ENCODE results near the gene CLCN5.

DNA sequence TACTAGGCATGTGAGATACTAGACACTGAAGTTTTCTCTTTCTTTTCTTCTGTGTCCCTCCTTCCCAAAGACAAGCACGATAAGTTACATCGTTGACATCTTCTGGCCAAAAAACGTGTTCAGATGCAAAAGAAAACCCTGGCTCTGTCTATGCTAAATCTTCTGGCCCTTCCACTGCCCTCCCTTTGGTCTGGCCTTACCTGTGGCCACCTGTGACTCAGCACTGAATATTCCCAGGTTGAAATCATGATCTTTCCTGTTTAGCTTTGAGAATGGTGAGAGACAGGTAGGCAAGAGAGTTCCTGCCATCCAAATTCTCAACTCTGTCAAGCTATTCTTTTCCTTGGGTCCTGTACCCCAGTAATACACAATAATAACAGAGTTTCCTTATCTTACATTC is 12.3 kb downstream of the CLCN5 start:
- TF ChIP-seq EZH2phosphoT487 (IDR thresholded peaks at IDR 0.05; ENCODE audit: insufficient read depth, low read depth) (no peak), EZH2 (IDR thresholded peaks at IDR 0.05; ENCODE audit: insufficient read depth, poor library complexity, severe bottlenecking) (no peak)
